Activated naive CD4-positive, alpha-beta T cell treated with anti-CD3 and anti-CD28 coated beads, Interleukin-2, amount 50 U/mL, for 24 hours (primary cell): ENCODE results near the gene BABAM1.
"Not testable (repeated sequence)": the region's sequence is repeated elsewhere in the genome, so short reads cannot be mapped to it uniquely, and the experiment has no call there.

Experiments used
- H3K27ac Mint-ChIP-seq: one replicate; pipeline ENCODE4 v1.8.0; 2021; ENCODE audit warnings: mild to moderate bottlenecking, mixed read lengths
- H3K27me3 Mint-ChIP-seq: one replicate; pipeline ENCODE4 v1.8.0; 2021; ENCODE audit warnings: mixed read lengths
- H3K36me3 Mint-ChIP-seq: one replicate; pipeline ENCODE4 v1.8.0; 2021; ENCODE audit warnings: mixed read lengths
- H3K4me1 Mint-ChIP-seq: one replicate; pipeline ENCODE4 v1.8.0; 2021; ENCODE audit warnings: mixed read lengths
- H3K4me3 Mint-ChIP-seq: one replicate; pipeline ENCODE4 v1.8.0; 2021; ENCODE audit warnings: mild to moderate bottlenecking, mixed read lengths
- H3K9me3 Mint-ChIP-seq: one replicate; pipeline ENCODE4 v1.8.0; 2021; ENCODE audit warnings: mixed read lengths

The BABAM1 gene

DNA sequence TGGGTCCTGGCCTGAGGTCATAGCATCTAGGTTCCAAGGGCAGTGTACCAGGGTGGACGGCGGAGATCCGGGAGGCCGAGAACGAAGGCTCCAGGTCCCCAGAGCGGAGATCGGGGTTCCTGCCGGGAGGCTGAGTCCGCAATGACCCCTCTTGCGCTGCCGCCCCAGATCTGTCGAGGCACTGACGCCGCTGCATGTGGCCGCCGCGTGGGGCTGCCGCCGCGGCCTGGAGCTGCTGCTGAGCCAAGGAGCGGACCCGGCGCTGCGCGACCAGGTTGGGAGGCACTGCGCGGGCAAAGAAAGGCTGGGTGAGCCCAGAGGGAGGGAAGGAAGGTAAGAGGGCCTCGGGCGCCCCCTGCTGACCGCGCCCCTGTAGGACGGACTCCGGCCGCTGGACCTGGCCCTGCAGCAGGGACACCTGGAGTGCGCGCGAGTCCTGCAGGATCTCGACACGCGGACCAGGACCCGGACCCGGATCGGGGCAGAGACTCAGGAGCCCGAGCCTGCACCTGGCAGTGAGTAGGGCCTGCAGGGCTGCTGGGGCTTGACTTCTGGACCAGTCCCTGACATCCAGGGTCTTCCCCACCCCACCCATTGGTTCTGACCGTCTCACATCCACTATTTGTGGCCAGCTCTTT is 15.4 kb downstream of the BABAM1 start:
- peak overlapping the region; percentile 89 for H3K4me3 Mint-ChIP-seq
- H3K9me3 Mint-ChIP-seq, result no peaks in the 10 kb centered on the region
- H3K4me1 Mint-ChIP-seq, result no peaks in the 10 kb centered on the region
- no peaks in the 10 kb centered on the region for H3K36me3 Mint-ChIP-seq
- no peak overlapping the region for H3K27ac Mint-ChIP-seq
- no peaks in the 10 kb centered on the region for H3K27me3 Mint-ChIP-seq

DNA sequence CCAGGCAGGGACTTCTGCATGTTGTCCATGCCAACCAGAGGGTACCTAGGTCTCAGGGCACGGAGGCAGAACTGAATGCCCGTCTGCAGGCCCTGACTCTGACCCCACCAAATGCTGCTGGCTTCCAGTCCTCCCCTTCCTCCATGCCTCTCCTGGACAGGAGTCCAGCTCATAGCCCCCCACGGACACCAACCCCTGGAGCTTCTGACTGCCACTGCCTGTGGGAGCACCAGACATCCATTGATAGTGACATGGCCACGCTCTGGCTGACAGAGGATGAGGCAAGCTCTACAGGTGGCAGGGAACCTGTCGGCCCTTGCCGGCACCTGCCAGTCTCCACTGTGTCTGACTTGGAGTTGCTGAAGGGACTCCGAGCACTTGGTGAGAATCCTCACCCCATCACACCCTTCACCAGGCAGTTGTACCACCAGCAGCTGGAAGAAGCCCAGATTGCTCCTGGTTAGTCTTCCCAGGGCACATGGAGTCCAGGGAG is 16.3 kb downstream of the BABAM1 start:
- no peaks in the 10 kb centered on the region for H3K4me1 Mint-ChIP-seq
- no peaks in the 10 kb centered on the region for H3K27me3 Mint-ChIP-seq
- H3K36me3 Mint-ChIP-seq, result no peaks in the 10 kb centered on the region
- no peak overlapping the region for H3K27ac Mint-ChIP-seq
- no peaks in the 10 kb centered on the region for H3K9me3 Mint-ChIP-seq
- H3K4me3 Mint-ChIP-seq, result no peak overlapping the region

DNA sequence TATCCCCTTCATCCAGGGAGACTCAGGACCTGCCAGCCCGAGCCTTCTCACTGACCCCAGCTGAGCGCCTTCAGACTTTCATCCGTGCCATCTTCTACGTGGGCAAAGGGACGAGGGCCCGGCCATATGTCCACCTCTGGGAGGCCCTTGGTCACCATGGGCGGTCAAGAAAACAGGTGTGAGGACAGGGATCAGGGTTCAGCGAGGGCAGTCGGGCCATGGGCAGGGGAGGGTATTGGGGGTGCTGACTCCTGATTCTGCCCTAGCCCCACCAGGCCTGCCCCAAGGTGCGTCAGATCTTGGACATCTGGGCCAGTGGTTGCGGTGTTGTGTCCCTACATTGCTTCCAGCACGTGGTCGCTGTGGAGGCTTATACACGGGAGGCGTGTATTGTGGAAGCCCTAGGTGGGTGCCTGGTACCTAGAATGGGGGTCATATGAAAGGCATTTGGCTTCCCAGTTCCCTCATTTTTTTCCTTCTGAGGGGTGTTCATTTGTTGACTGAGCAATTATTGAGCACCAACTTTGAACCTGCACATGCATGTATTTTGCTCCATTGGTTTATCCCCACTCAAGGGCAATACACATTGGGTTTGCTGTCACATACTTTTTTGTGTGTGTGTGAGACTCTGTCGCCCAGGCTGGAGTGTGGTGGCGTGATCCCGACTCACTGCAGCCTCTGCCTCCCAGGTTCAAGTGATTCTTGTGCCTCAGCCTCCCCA is 18.3 kb downstream of the BABAM1 start:
- H3K4me1 Mint-ChIP-seq, result no peaks in the 10 kb centered on the region
- H3K9me3 Mint-ChIP-seq, result no peaks in the 10 kb centered on the region
- no peaks in the 10 kb centered on the region for H3K36me3 Mint-ChIP-seq
- H3K27me3 Mint-ChIP-seq, result no peaks in the 10 kb centered on the region
- H3K27ac Mint-ChIP-seq, result no peak overlapping the region
- H3K4me3 Mint-ChIP-seq, result no peak overlapping the region

DNA sequence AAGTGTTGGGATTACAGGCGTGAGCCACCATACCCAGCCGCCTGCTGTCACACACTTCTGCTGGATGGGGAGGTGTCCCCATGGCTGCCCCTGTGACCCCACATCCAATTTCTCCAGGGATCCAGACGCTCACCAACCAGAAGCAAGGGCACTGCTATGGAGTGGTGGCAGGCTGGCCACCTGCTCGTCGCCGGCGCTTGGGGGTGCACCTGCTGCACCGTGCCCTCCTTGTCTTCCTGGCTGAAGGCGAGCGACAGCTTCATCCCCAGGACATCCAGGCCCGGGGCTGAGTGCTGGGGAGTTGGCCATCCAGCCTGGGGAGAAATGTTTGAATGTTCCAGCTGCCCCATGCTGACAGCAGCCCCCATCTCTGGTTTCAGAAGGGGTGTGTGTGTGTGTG is 19.0 kb downstream of the BABAM1 start:
- no peaks in the 10 kb centered on the region for H3K27me3 Mint-ChIP-seq
- no peaks in the 10 kb centered on the region for H3K9me3 Mint-ChIP-seq
- H3K4me1 Mint-ChIP-seq, result no peaks in the 10 kb centered on the region
- no peaks in the 10 kb centered on the region for H3K36me3 Mint-ChIP-seq
- H3K27ac Mint-ChIP-seq, result no peak overlapping the region
- no peak overlapping the region for H3K4me3 Mint-ChIP-seq

DNA sequence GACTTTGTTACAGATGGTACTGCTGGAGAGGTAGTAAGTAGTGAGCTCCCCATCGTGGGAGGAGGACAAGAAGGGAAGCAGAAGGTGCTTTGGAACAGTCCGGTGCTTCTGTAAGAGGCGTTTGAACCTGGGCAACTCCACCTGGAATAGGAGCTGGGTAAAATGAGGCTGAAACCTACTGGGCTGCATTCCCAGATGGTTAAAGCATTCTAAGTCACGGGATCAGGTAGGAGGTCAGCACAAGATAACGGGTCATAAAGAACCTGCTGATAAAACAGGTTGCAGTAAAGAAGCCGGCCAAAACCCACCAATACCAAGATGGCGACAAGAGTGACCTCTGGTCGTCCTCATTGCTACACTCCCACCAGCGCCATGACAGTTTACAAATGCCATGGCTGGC is 19.5 kb downstream of the BABAM1 start:
- H3K4me1 Mint-ChIP-seq, result no peaks in the 10 kb centered on the region
- no peak overlapping the region for H3K27ac Mint-ChIP-seq
- H3K9me3 Mint-ChIP-seq, result no peaks in the 10 kb centered on the region
- H3K4me3 Mint-ChIP-seq, result no peak overlapping the region
- no peaks in the 10 kb centered on the region for H3K27me3 Mint-ChIP-seq
- no peaks in the 10 kb centered on the region for H3K36me3 Mint-ChIP-seq

DNA sequence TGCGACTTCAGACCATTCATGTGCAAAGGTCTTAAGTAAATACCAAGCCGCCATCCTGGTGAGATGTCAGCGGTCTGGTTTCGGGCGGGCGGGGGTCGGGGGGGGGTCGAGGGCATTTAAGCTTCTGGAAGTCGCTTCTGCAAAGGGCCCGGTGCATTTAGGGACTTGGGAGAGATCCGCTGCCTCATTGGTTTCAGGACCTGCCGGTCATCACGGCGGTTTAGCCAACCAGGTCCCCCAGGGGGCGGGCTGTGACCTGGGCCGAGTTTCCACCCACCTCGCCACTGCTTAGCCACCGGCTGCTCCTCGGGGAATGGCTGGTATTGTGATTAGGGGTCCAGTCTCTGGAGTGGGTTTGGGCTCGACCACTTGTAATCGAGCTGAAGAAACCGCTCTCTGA is 22.2 kb downstream of the BABAM1 start:
- H3K27me3 Mint-ChIP-seq, result no peaks in the 10 kb centered on the region
- H3K4me3 Mint-ChIP-seq, result no peak overlapping the region
- no peaks in the 10 kb centered on the region for H3K36me3 Mint-ChIP-seq
- no peak overlapping the region for H3K27ac Mint-ChIP-seq
- no peaks in the 10 kb centered on the region for H3K4me1 Mint-ChIP-seq
- H3K9me3 Mint-ChIP-seq, result no peaks in the 10 kb centered on the region

DNA sequence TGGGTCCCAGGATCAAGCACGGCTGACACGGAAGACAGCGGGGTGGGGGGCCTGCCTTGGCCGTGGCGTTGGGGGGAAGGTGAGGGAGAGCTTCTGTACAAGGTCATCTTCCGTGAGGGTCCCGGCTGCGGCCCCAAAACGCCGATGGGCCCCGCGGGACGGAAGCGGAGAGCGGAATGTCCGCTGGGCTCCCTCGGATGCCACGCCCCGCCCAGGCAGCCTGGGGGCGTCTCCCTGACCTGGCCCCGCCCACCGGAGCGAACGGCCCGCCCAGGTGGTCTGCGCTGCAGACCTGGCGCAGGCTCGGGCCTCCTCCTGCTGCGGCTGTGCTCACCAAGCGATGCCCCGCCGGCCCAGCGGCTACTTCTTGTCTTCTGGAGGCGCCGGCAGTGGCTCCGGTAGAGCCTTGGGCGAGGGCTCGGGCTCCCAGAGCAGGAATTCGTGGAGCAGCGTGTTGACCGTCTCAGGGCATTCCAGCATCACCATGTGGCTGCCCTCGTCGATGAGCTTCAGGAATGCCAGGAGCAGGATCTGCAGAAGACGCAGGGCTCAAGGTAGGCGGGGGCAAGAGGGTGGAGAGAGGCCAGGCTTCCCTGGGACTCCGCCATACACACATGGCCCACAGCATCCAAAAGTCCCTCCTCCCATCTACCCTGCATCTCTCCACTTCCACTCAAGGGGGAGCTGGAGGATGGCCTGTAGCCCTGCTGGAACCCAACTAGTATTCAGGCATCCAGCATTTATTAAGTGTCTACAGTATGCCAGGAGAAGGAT is 25.2 kb downstream of the BABAM1 start:
- no peaks in the 10 kb centered on the region for H3K9me3 Mint-ChIP-seq
- no peaks in the 10 kb centered on the region for H3K4me1 Mint-ChIP-seq
- peak overlapping the region; percentile 56 for H3K27ac Mint-ChIP-seq
- H3K4me3 Mint-ChIP-seq, result peak overlapping the region; percentile 84
- H3K36me3 Mint-ChIP-seq, result no peaks in the 10 kb centered on the region
- no peaks in the 10 kb centered on the region for H3K27me3 Mint-ChIP-seq

DNA sequence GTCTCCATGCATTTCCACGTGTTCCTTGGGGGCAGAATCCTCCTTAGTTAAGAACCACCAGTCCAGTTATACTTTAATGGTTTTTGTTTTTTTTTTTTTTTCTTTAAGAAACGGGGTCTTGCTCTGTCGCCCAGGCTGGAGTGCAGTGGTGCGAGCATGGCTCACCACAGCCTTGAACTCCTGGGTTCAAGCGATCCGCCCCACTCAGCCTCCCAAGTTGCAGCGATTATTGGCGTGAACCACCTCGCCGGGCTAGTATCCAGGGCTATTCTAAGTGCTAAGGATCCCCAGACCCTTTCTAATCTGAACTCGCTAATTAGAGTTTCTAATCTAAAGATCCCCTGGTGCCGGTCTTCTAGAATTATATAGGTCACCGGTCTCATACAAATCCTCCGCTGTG is 26.4 kb downstream of the BABAM1 start:
- Mint-ChIP-seq H3K36me3 (no peaks in the 10 kb centered on the region), H3K4me3 (no peak overlapping the region), H3K27ac (no peak overlapping the region), H3K9me3 (no peaks in the 10 kb centered on the region), H3K4me1 (no peaks in the 10 kb centered on the region), H3K27me3 (no peaks in the 10 kb centered on the region)

DNA sequence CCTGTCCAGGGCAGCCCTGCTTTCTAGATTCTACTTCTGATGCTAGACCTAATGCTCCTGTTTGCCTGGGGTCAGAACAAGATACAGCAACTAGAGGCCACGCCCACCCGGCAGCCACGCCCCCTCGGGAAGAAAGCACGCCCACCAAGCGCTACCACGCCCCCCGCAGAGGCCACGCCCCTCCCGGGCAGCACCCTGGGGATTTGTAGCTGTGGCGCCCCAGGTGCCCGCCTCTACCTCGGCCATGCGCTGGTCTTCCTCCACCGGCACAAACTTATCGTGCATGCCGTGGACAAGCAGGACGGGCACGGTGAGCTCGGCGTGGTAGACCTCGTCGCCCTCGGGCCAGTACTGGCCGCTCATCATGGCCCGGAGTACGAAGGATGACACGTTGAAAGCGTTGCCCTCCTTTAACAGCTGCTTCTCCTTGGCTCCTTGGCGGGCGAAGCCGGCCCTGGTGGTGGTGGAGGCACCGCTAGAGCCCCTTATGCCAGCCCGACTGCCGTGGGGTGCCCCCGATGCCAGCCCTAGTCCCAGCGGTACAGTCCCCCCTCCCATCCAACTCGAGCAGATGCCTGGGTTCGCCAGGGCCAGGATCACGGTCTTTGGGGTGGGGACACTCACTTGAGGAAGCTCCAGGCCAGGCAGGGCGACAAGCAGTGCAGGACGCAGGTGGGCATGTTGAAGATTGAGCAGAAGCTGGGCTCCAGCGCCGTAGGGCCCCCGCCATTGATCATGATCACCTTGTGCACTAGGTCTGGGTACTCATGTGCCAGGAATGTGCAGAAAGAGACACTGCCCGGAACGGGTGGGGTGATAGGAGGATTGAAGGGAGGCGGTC is 27.0 kb downstream of the BABAM1 start:
- Mint-ChIP-seq H3K36me3 (no peaks in the 10 kb centered on the region), H3K27me3 (no peaks in the 10 kb centered on the region), H3K4me1 (no peaks in the 10 kb centered on the region), H3K27ac (no peak overlapping the region), H3K4me3 (no peak overlapping the region), H3K9me3 (no peaks in the 10 kb centered on the region)

DNA sequence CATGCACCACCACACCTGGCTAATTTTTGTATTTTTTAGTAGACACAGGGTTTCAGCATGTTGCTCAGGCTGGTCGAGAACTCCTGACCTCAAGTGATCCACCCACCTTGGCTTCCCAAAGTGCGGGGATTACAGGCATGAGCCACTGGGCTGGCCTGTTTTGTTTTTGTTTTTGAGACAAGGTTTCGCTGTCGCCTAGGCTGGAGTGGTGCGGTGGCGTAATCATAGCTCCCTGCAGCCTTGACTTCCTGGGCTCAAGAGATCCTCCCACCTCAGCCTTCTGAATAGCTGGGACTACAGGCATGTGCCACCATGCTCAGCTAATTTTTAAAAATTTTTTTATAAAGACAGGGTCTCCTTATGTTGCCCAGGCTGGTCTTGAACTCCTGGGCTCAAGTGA is 28.3 kb downstream of the BABAM1 start:
- H3K4me1 Mint-ChIP-seq, H3K9me3 Mint-ChIP-seq, H3K27ac Mint-ChIP-seq, H3K4me3 Mint-ChIP-seq, H3K36me3 Mint-ChIP-seq, H3K27me3 Mint-ChIP-seq: not testable (repeated sequence)

DNA sequence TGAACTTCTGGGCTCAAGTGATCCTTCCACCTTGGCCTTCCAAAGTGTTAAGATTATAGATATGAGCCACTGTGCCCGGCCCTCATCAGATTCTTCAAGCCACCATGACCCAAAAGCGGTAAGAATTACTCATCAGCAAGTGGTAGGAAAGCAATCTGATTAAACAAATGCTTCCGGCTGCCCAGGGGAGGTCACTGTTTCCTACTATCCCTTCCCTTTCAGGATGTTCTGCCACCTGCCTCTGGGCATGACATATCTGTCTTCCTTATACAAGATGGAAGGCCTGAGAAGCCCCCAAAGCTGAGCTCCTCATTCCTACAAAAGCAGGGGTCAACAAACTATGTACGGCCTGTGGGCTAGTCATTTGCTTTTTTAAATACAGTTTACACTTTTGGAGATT is 29.0 kb downstream of the BABAM1 start:
- no peak overlapping the region for H3K27ac Mint-ChIP-seq
- no peaks in the 10 kb centered on the region for H3K27me3 Mint-ChIP-seq
- no peaks in the 10 kb centered on the region for H3K4me1 Mint-ChIP-seq
- H3K9me3 Mint-ChIP-seq, result no peaks in the 10 kb centered on the region
- no peaks in the 10 kb centered on the region for H3K36me3 Mint-ChIP-seq
- H3K4me3 Mint-ChIP-seq, result no peak overlapping the region

DNA sequence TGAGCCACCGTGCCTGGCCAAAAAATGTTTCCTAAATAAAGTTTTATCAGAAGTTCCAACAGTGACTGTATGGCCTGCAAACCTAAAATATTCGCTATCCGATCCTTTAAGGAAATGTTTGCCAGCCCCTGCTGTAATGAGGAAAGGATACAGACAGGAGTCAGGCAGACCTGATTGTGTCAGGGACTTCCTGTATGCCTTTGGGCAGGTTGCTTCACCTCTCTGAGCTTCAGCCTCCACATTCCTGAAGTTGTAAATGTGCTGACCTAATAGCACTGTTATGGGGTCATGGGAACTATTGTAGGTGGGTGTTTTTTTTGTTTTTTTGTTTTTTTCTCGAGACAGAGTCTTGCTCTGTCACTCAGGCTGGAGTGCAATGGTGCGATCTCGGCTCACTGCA is 29.7 kb downstream of the BABAM1 start:
- Mint-ChIP-seq H3K36me3 (no peaks in the 10 kb centered on the region), H3K4me3 (no peak overlapping the region), H3K4me1 (peaks cover 5% of the 10 kb centered on the region), H3K27me3 (no peaks in the 10 kb centered on the region), H3K9me3 (no peaks in the 10 kb centered on the region), H3K27ac (no peak overlapping the region)

DNA sequence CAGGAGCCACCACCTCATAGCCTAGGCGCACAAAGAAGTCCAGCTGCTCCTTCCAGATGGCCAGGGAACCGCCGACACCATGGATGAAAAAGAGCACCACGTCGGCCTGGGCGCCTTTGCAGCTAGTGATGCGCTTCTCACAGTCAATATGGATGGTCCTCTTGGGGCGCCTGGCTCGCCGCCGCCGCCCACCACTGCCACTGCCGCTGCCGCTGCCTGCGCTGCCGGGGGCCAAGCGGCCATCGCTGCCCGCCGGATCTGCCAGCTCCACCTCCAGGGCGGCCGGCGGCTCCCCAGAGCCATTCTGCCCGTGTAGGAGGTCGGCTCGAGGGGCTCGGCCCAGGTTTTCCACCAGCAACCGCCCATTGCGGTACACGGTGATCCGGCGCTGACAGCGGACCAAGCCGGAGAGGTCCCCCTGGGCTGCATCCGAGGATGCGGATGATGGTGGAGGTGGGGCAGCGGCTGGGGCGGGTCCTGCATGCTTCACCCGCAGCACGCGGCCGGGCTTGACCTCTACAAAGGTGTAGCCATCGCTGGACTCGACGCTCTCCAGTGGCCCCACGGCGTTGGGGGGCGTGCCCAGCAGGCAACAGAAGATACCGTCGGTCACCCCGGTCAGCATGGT is 33.9 kb downstream of the BABAM1 start:
- no peaks in the 10 kb centered on the region for H3K27me3 Mint-ChIP-seq
- H3K4me1 Mint-ChIP-seq, result peaks cover 29% of the 10 kb centered on the region
- H3K9me3 Mint-ChIP-seq, result no peaks in the 10 kb centered on the region
- H3K36me3 Mint-ChIP-seq, result no peaks in the 10 kb centered on the region
- no peak overlapping the region for H3K4me3 Mint-ChIP-seq
- no peak overlapping the region for H3K27ac Mint-ChIP-seq

DNA sequence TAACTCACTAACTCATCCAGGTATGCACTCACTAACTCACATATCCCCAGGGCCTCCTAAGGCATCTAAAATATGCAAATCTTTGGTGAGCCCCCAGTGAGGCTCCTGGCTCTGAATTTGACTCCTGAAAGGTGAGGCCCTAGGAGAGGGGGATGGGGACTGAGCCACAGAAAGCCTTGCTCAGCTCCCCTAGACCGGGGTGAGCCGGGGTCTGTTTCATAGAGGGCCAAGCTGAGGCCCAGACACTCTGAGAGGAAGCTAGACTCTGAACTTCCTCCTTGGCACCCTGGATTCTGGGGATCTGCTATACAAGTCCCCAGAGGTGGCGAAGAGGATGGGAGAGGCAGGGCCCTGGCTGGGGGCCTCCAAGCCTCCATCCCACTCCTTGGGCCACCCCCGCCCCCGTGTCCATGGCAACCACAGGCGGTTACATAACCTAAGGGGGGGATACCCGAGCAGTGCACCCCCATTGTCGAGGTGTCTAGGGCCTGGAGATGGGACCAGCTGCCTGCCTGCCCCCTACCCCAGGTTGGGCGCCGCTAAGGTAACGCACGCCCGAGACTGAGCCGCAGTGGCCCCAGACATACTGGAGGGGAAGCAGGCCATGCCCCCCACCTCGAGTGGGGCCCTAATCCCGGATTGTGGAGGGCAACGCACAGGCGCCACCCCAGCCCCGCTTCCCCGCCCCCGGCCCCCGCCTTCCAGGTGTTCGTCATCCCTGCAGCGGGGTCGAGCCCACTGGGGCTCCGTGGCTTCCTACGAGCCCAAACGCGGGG is 35.3 kb downstream of the BABAM1 start:
- Mint-ChIP-seq H3K4me3 (peak overlapping the region; percentile 78), H3K27ac (peak overlapping the region; percentile 30), H3K27me3 (no peaks in the 10 kb centered on the region), H3K4me1 (peaks cover 37% of the 10 kb centered on the region), H3K36me3 (no peaks in the 10 kb centered on the region), H3K9me3 (no peaks in the 10 kb centered on the region)
